Stimulated activated CD8-positive, alpha-beta memory T cell treated with anti-CD3 and anti-CD28 coated beads, Interleukin-7, amount 100 ng/mL, for 48 hours (primary cell): ENCODE measurements around the gene KHK.

ENCODE experiments used
- DNase-seq, 2 donors: peaks; one replicate each; pipeline ENCODE4 v3.0.0-alpha.2; 2020; ENCODE audit warnings: low read depth in 1 of 2; ENCODE audit errors: extremely low read depth in 1 of 2

Gene KHK

DNA sequence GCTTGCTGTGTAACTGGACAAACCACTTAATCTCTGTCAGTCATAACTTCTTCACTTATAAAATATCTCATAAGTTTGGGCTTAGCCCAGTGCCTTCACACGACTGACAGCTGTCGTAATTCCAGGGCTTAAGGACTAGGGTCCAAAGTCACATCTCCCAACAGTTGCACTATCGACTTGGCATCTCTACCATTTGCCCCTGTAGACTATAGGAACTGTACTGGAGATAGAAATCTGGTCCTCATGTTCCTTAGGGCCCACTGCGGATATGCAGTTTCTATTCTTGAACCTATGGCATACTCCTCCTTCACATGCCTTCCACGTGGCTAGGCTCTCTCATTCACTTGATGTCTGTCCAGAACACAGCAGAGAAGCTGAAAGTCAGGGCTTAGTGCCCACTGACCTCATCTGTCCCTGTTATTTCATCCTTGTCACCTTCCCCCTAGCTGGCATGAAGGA is 39.7 kb downstream of the KHK start:
- no peak for DNase-seq

DNA sequence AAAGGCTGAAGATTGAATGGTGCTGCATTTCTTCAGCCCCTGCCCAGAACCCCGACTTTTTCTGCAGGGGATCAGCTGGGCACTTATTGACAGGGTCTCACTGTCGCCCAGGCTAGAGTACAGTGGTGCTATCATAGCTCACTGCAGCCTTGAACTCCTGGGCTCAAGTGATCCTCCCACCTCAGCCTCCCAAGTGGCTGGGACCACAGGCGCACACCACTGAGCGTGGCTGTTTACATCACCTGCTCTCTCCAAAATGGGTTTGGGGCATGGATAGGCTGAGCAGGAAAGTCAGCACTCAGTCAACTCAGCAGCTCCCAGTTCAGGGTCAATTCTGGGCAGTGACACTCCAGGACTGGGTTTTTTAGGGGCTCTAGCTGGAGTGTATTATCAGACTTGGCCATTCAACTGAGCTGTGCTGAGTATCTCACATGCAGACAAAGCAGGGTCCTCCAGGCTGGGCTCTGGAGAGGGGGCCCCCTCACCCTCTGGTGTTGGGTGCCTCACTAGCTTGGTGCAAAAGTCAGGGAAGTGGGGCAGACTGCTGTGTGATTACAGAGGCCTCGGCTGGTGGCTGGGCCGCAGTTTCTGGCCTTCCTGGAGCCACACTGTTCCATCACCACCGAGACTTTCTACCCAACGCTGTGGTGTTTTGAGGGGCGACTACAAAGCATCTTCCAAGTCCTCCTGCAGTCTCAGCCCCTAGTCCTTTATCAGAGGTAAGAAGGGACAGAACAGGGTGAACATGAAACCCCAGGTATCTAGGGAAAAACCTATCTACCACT is 41.5 kb downstream of the KHK start:
- no peak for DNase-seq

DNA sequence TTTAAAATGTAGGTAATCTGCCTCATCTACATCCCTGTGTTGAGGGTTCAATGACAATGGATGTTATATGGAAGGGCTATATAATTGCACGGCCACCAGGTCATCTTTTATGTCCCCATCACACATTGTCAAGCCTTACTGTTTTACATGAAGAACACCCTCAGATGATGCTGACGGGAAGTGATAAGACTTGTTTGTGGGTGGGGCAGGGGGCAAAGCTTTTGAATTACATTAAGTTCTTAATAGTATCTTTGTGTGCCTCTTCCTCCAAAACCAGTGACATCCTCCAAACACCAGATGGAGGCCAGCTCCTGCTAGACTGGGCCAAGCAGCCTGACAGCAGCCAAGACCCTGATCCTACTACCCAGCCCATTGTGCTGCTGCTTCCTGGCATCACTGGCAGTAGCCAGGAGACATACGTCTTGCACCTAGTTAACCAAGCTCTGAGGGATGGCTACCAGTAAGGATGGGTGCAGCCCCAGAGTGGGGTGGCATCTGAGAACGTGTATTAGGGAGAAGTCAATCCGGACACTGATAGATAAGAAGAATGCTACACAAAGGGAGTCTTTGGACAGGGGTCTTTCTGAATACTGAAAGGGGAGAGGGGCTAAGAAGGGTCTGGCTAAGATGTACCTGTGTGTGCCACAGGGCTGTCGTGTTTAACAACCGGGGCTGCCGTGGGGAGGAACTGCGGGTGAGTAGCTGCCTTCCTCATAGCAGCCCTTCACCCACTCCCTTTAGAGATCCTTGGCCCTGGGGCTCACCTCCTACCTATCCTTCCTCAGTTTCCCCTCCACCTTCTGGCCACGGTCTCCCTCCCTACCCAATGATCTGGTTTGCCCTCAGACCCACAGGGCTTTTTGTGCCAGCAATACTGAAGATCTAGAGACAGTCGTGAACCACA is 42.3 kb downstream of the KHK start:
- no peak for DNase-seq

DNA sequence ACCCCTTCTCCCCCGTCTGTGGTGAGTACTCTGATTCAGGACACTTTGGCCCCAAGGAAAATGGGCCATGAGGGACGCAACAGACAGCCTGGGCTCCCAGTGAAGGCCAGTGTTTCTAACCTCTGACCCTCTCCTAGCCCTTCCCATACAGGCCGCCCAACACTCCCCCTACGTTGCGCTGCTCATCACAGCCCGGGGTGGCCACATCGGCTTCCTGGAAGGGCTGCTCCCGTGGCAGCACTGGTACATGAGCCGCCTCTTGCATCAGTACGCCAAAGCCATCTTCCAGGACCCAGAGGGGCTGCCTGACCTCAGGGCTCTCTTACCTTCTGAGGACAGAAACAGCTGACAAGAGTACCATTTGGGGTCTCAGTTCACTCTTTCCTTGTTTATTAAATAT is 43.8 kb downstream of the KHK start:
- no peak for DNase-seq

DNA sequence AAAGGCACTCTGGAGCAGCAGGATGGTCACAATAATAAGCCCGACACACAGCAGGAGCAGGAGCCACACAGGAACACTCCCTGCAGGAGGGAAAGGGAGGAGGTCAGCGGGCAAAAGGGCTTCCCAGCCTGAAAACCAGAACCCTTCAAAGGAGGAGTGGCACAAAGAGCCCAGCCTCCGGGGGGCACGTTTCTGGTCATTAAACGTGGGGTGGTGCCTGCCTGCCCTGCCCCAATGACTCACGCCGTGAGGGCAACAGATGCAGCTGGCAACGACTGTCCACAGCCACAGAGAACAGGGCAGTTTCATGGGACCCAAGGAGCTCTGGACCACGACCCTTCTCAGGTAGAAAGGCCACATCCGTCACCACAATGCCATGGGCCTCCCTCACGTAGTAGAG is 44.9 kb downstream of the KHK start:
- DNase-seq: no peak

DNA sequence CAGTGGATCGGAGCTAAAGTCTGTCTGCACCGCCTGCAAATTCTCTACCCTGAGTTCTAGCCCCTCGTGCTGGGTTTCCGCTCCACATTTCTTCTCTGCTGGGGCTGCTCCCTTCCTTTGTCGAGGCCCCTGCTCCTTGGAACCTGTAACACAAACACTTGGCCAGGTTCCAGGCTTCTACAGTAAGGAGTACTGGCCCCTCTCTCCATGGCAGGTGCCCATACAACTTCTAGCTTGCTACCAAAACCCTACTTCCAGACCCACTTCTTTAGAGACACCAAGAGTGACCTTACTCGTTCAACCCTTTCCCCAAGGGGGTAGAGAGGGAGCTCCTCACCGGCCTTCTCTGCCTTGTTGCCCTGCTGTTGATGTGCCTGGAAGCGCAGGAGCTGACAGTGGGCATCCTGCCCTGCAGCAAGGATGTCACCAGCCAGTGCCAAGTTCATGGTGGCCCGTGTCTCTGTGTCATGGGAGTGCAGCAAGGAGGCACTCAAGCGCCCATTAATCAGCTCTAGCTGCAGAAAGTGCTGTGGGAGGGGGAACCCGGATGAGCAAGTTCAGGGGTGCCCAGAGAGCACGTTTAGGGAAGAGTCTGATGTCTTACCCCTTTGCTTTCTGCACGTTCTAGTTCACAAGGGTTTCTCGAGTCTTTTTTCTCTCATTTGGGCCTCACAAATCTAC is 46.8 kb downstream of the KHK start:
- DNase-seq: no peak

DNA sequence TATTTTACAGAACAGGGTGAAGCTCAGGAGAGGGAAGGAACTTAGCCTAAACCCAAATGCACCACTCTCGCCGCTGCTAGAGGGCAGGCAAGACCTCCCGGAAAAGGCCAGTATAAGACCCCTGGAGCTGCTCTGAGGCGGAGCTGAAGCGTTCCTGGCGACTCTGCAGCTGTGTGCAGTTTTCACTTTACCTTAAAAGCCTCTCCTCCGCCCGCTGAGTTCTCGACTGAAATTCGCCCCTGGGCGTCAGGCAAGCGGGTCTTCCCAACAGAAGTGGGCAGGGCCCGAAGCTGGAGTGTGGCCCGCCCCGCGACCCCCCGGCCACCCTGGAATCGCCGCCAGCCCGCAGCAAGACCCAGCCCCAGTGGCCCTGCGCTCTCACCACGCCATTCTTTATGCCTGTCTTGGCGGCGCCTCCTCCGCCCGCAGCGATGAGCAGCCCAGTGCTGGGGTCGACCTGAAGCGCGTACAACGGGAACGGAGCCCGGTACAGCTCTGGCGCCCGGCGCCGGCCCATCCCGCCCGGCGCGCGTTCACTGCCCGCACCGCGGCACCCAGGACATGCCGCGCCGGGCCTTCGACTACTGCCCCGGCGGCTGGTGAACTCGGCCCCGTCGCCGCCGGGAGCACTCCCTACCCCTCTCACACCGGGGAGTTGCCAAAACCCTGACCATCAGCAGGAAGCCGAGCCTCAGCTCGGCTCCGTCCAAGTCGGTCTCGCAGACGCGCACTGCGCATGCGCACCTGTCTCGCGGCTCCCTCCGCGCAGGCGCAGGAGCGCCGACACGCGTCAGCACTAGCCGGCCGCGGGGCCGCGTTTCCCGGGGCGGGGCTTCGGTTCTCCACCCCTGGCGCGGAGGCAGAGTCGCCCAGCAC is 47.6 kb downstream of the KHK start, which contains the start of gene PREB:
TSS of gene PREB (minus strand) at position 732 of the 876 bp plus-strand sequence. CDS start at position 517, 215 bp downstream.
- peak; percentile 95 to 98 for DNase-seq

DNA sequence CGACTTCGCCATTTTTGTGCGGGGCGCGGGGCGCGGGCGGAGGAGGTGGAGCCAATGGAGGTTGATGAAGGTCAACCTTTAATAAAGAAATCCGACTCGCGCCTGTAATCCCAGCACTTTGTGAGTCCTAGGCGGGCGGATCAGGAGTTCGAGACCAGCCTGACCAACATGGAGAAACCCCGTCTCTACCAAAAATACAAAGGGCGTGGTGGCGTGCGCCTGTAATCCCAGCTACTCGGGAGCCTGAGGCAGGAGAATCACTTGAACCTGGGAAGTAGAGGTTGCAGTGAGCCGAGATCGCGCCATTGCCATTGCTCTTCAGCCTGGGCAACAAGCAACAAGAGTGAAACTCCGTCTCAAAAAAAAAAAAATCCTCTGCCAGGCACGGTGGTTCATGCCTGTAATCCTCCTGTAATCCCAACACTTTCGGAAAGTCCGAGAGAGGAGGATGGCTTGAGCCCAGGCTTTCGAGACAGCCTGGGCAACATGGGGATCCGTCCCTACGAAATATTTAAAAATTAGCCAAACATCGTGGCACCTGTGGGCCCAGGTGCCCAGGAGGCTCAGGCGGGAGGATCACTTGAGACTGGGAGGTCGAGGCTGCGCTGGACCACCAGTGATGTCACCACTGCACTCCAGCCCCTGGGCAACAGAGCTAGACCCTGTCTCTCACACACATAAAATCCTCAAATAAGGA is 48.4 kb downstream of the KHK start:
- DNase-seq: no peak

DNA sequence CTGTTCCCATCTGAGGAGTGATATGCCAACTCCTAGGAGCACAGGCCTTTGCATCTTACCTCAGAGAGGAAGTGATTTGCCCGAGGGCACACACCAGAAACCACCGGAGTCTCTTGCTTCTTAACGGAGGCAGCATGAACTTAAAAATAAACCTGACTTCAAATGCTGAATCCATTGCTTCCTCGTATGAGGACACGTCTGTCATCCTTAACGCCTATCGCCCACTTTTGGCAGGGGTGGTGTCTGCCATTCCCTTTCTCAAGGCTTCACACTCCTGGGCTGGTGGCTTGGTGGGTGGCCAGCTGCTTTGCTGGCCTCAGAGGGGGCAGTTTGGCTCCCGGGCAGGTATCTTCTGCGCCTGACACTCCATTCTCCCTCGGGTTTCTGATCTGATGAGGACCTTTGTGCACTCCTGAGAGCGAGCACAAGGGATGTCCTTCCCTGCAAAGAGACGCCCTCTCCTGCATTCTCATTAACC is 48.9 kb downstream of the KHK start:
- DNase-seq: no peak

DNA sequence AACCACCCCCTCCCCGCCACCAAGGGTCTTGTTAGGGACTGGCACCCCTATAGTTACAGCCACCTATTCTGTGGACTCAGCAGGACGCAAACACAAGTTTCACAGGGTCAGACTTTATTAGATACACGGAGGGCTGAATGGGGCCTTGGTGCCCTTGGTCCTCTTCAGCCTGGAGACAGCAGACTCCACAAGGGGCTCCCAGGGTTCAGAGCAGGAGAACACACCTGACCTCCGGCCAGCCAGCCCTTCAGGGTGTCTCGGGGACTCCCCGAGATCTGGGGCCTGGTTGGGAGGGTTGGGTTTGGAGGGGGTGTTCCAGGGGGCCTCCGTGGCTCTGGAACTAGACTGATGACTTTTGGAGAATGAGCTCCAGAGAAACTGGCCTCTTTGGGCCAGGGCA is 50.2 kb downstream of the KHK start:
- DNase-seq: no peak

DNA sequence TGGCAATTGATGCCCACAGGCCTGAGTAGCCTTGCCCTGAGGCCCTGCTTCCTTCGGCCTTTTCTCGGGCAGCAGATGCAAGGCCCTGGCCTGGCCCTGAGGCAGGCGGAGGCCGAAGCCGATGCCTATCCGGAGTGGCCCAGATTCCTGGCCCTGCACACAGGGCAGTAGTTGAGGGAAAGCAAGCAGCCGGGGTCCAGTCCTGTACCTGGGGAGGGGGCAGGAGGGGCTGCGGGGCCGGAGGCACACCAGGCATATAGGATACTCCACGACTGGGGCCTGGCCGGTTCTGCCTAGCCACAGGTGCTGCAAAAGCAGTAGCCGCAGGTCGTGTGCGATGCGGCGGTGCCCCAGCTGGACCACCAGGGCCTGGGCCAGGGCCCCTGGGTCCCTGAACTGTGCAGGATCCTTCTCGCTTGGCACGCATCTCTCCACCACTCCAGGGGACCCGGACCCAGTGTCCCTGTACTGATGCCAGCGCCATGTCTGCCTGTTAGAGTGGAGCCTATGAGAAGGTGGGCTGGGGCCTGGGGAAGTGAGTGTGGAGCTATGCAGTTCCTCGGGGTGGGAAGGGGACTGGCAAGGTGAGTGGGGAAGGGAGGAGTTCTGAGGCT is 50.9 kb downstream of the KHK start:
- DNase-seq: no peak

DNA sequence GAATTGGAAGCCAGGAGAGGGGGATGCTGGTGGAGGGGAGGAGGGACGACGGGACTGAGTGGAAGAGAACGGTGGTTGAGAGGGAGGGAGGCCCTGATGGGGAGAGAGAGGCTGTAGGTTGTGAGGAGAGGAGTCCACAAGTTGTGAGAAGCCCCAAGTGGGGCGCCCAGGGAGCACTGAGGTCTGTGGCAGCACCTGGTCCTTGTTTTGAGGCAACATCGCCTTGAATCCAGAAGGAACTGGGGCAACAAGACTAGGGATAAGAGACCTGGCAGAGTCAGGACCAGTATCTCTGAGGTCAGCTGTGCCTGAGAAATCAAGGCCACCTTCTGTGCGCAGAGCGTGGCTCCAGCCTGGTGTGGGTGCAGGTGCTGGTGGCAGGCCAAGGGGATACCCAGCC is 51.5 kb downstream of the KHK start:
- DNase-seq: no peak

DNA sequence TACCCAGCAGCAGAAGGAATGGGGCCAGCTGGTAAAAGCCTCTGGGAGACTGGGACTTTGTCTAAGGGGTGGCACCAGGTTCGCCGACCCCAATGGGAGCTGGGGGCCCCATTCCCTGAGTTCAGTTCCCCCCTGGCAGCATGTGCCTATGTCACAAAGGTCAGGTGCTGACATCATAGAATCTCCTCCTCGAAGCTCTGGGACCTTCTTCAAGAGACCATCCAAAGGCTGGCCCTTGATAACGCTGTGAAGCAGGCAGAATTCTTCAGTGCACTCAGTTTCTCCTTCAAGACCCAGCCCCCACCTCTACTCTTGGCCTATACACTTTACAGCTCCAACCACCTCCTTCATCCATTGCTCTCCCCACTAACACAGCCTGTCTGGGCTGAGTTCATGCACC is 52.7 kb downstream of the KHK start, which contains the start of gene PRR30:
TSS of gene PRR30 (minus strand) at position 101 of the 400 bp plus-strand sequence. CDS start 1,081 bp downstream, outside the sequence.
- no peak for DNase-seq

DNA sequence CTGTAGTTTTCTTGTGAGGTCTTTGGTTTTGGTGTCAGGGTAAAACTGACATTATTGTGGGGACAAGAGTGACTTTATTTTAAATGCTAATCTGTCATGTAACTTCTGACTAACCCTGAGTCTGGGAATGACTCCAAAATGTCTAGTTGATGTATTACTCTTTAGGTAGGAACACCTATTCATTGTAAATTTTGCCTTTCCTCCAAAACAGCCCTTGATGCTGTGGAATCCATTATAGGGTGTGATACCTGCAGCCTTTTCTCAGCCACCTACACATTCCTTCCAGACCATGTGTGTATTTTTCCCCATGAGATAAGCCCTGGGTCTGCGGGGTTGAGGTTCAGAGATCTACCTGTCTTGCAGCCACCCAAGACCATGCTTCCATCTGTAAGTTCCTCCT is 56.7 kb downstream of the KHK start:
- no peak for DNase-seq

DNA sequence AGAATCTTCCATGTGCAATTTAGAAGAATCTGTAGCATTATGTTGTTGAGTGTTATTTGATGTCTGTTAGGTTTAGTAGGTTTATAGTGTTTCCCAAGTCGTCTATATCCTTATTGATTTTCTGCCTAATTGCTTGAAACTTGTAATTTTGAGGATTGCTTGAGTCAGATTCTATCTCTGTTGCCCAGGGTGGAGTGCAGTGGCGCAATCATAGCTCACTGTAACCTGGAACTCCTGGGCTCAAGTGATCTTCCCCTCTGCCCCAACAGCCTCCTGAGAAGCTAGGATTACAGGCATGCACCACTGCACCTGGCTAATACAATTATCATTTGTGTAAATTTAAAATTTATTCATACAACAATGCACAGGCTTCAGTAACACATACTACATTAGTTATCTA is 59.1 kb downstream of the KHK start:
- DNase-seq: no peak

DNA sequence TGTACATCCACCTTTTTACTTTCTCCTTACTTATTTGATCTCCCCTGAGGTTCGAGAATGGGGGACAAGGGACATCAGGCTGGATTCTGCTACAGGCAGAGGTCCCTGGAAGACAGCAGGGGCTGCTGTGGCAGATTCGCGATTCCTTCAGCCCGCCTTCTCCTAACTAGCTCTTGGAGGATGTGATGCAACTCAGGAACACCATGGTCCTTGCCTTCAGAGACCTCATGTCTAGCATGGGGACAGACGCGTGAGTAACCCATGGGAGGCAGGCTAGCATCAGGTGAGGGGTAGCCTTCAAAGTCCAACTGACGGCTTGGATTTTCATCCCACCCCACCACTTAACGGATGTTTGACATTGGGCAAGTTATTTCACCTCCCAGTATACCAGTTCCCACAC is 61.4 kb downstream of the KHK start:
- no peak for DNase-seq

DNA sequence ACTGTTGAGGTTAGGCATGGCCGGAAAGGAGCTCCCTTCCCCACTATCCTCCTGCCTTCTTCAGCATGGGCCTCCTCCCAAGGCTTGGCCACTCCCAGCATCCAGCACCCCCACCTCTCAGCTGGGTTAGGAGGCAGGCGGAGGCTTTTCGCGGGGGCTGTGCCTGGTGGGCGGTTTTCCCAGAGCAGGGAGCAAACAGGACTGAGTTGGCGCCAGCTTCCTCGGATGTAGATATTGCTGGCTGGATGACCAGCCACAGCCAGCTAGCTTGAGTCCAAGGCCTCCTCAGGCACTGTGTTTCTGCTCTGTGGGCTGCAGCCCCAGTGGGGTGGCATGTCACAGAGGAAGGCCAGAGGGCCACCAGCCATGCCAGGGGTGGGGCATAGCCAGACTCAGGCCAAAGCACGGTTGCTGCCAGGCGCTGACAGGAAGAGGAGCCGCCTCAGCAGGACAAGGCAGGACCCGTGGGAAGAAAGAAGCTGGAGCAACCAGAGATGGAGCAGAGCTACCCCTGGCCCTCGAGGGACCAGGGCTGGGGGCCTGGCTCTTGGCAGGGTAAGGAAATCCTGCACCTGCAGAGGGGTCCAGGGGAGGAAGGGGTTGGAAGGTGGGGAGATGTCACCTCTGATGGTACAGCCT is 62.3 kb downstream of the KHK start, which contains the start of gene TCF23:
TSS of gene TCF23 (plus strand) at position 204 of the 639 bp plus-strand sequence. CDS start at position 334, 130 bp downstream.
- DNase-seq: no peak
